Activated CD8-positive, alpha-beta memory T cell treated with anti-CD3 and anti-CD28 coated beads for 48 hours (primary cell): ENCODE data around the gene RECK.
A peak's percentile ranks its signal among the peaks of the same experiment; 100 is the strongest.
"Not testable (repeated sequence)": the region's sequence is repeated elsewhere in the genome, so short reads cannot be mapped to it uniquely, and the experiment has no call there.

ENCODE experiments used
- DNase-seq, 3 experiments: peaks; one replicate each; pipeline ENCODE4 v3.0.0-alpha.2; 2020; ENCODE audit warnings: low read depth in 2 of 3, low spot score in 2 of 3

RECK gene

DNA sequence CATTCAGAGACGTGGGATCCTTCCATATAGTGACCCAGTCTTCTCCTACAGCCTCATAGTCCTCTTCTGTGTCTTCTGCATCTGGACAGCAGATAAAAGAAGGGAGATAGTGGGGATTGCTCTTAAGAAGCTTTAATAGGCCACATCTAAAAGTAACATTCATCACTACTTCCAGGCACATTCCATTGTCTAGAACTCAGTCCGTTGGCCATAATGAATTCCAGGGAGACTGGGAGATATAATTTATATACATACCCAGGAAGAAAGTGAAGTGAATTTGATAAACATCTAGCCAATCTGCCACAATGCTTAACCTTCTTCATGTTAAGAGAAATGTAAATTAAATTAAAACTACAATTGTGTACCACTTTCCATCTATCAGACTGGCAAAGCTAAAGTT, 77.3 kb downstream of the RECK start:
- no peak for DNase-seq

GRCh38 chr9:36116593-36116992, 79.9 kb downstream of the RECK start:
- no peak for DNase-seq

- no peak for DNase-seq
Measured at GRCh38 chr9:36118201-36118600, 81.5 kb downstream of the RECK start.

- DNase-seq = no peak
Measured at GRCh38 chr9:36118706-36119105, 82.0 kb downstream of the RECK start.

DNA sequence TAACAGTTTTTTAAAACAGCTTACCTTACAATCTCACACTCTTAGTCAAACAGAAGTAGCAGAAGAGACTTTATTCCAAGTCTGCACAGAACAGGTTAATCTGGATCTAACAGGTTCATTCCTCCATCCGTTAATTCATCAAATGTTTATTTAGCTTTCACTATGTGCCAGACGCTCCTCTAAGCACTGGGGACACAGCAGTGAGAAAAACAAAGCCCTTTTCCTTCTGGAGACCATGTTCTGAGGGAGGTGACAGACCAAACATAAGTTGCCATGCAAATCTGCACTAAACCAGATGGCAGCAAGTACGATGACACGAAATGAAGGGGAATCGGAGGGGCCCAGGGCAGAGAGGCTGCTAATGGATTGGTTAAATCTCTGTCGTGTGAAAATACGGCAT, 82.8 kb downstream of the RECK start:
- no peak for DNase-seq

DNA sequence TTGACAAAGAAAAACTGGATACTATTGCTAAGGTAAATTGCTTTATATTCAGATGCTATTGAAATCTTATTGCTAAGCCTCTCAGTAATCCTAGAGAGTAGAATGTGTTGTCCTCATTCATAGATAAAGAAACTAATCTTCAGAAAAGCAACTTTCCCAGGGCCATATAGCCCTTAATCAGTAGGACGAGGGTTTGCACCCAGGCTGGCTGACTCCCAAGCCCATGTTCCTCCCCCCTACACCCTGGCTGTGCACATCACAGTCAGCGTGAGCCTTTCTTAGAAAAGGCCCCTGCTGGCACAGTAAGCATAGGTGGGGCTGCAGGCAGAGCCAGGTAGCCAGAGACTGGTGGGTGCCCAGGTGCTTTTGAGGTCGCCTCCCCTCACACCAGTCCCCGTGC, 84.0 kb downstream of the RECK start:
- DNase-seq = no peak

- DNase-seq = no peak
Measured at GRCh38 chr9:36121971-36122370, 85.3 kb downstream of the RECK start.

DNA sequence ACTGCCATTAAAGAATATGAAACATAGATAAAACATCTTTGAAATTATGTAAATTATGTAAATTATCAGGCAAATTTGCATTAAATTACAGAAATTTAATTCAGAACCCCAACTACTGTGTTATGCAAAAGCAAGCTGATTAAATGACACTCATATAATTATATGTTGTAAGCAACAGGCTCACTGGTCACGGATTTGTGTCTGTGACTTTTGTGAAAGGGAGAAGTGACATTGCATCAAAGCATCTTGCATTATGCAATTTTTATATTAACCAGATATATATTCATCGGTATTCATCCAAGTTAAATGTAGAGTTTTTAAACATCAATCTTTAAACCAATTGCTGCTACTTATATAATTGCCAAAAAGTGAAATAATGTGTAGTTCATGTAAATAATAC, 86.8 kb downstream of the RECK start:
- DNase-seq = no peak

- DNase-seq = no peak
Measured at GRCh38 chr9:36125062-36125855, 88.5 kb downstream of the RECK start.

GRCh38 chr9:36126016-36126730, 89.5 kb downstream of the RECK start:
- no peak for DNase-seq

DNA sequence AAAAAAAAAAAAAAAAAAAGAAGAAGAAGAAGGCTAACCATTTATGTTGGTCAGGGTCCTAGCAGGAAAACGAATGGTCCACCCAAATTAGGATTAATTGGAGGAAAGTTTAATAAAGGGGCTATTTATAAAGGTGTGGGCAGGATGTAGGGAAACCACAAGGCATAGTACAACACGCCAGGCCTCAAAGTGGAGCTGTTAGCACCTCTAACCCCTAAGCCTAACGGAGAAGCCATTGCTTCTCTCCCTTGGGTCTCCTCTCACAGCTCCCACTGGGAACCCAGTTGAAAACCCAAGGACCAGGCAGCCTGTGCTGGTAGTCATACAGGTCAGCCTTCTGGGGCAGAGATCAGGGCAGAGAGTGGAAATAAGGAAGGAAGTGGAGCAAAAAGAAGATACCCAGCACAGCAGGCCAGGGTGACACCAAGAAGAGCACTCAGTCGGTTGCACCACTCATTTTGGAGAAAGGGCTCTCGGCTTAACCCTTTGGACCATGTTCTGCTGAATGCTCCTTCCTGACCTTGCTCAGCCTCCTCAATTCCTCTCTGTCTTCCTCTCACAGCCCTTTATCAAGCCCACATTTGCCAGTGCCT, 91.0 kb downstream of the RECK start:
- no peak for DNase-seq

GRCh38 chr9:36128349-36128748, 91.6 kb downstream of the RECK start:
- DNase-seq = no peak

DNA sequence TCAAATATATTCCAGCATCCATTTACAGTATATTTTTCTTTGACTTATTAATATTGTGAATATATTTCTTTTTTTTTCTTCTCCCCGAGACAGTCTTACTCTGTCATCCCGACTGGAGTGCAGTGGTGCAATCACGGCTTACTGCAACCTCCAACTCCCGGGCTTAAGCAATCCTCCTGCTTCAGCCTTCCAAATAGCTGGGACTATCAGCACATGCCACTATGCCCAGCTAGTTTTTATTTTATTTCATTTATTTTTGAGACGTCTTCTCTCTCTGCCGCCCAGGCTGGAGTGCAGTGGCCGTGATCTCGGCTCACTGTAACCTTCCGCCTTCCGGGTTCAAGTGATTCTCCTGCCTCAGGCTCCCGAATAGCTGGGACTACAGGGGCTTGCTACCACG, 92.4 kb downstream of the RECK start:
- DNase-seq = no peak

- not testable (repeated sequence) for DNase-seq
Measured at GRCh38 chr9:36131666-36132065, 95.0 kb downstream of the RECK start.

- no peak for DNase-seq
Measured at GRCh38 chr9:36132086-36132485, 95.4 kb downstream of the RECK start.

GRCh38 chr9:36134761-36135505, 98.2 kb downstream of the RECK start:
- no peak for DNase-seq

- DNase-seq = no peak
Measured at GRCh38 chr9:36135741-36136271, 99.1 kb downstream of the RECK start.

GRCh38 chr9:36136272-36136893, 99.7 kb downstream of the RECK start, which contains the start of gene GLIPR2:
Gene GLIPR2 (plus strand): TSS chr9:36136733. CDS start chr9:36136779, 46 bp downstream.
- peak in 1 of 3 experiments; percentile 61 for DNase-seq

GRCh38 chr9:36136894-36137391, 100.2 kb downstream of the RECK start:
- DNase-seq = no peak

GRCh38 chr9:36137392-36138004, 100.8 kb downstream of the RECK start:
- DNase-seq = no peak
